Natural killer cell treated with Interleukin-12 subunit alpha and Interleukin-12 subunit beta and Interleukin-15 and Interleukin-18, amount 100 ng/mL, for 72 hours (primary cell): ENCODE measurements around the gene RPS2. TPM values are rescaled to one million over a fixed set of nuclear protein-coding genes. Genes with fewer than 3 reads are reported as not detected.
"Not testable (repeated sequence)": the region's sequence is repeated elsewhere in the genome, so short reads cannot be mapped to it uniquely, and the experiment has no call there.

Experiments
- ATAC-seq, 2 donors: fragments of 150-1000 bp; cut with Tn5 transposase in 1 of 2; sonication (Bioruptor Pico), chemical (Tn5 transposase) in 1 of 2; 2 replicates each; pipeline ENCODE4 v1.10.0; 2021
- DNase-seq: peaks from one replicate; pipeline ENCODE4 v3.0.0; 2022; ENCODE audit warnings: low spot score
- H3K27ac Mint-ChIP-seq, 2 donors: 1 replicate in 1 of 2; 2 replicates in 1 of 2; pipeline ENCODE4 v1.8.0; 2022; ENCODE audit warnings: mixed read lengths in 2 of 2, mild to moderate bottlenecking in 1 of 2, moderate library complexity in 1 of 2
- H3K27me3 Mint-ChIP-seq, 2 donors: 1 replicate in 1 of 2; 2 replicates in 1 of 2; pipeline ENCODE4 v1.8.0; 2022; ENCODE audit warnings: mixed read lengths in 2 of 2
- H3K36me3 Mint-ChIP-seq: one replicate; pipeline ENCODE4 v1.8.0; 2022; ENCODE audit warnings: mixed read lengths
- H3K4me1 Mint-ChIP-seq, 2 donors: 1 replicate in 1 of 2; 2 replicates in 1 of 2; pipeline ENCODE4 v1.8.0; 2022; ENCODE audit warnings: low read depth in 2 of 2, mixed read lengths in 2 of 2, mild to moderate bottlenecking in 1 of 2
- H3K4me3 Mint-ChIP-seq: one replicate; pipeline ENCODE4 v1.8.0; 2022; ENCODE audit warnings: mixed read lengths
- H3K9me3 Mint-ChIP-seq: 2 replicates; pipeline ENCODE4 v1.8.0; 2022; ENCODE audit warnings: mixed read lengths
- total RNA-seq, 2 donors: library from RNA; stranded (reverse); gene quantifications; one replicate each; pipeline ENCODE4 v1.2.3, GENCODE V29; 2022

Gene RPS2
- total RNA-seq, 2 donors from 2014 or later, result 2,056 to 2,952 TPM

GRCh38 chr16:1959269-1960039 is 5.2 kb downstream of the RPS2 start, which contains the start of gene NDUFB10:
NDUFB10 (plus strand) TSS chr16:1959538; CDS start chr16:1959625, 87 bp downstream.
- H3K4me3 Mint-ChIP-seq, result peak within 1 kb of the TSS; percentile 100
- DNase-seq (peak; percentile 95), ATAC-seq (peak; percentile 89 to 96)
- H3K27ac Mint-ChIP-seq, result peak within 1 kb of the TSS; percentile 89 to 94
- H3K36me3 Mint-ChIP-seq, result peaks cover 19% of the 10 kb centered on the region
- no peaks in the 10 kb centered on the region for H3K9me3 Mint-ChIP-seq
- H3K4me1 Mint-ChIP-seq, result peaks cover 28 to 32% of the 10 kb centered on the region in 2 donors
- no peaks in the 10 kb centered on the region for H3K27me3 Mint-ChIP-seq

DNA sequence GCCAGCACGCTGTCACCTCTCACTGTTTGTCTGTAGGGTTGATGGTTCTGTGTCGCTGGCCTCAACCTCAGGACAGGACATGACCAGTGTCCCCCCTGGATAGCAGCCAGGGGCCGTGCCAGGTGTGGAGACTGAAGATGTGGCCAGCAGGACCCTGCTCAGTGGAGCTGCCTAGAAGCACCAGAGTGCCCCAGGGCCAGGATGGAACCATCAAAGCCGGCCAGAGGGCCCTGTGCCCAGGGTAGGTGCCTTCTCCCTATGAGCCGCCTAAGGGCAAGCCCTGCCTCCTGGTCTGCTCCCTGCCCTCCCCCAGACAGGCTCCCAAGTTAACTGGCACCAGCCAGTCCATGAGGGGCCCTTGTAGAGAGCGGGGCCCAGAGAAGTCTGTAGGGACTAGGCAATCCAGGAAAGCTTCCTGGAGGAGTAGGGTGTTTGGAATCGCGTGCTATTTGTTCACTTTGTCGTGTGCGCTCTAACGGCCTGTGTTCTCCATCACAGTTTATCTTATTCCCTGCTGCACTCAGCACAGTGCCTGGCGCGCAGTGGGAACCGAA is 5.8 kb downstream of the RPS2 start:
- ATAC-seq, result peak in 1 of 2 donors; percentile 1
- peak overlapping the region; percentile 100 for H3K4me3 Mint-ChIP-seq
- H3K9me3 Mint-ChIP-seq, result no peaks in the 10 kb centered on the region
- no peak for DNase-seq
- peaks cover 24 to 27% of the 10 kb centered on the region in 2 donors for H3K4me1 Mint-ChIP-seq
- peak overlapping the region in 1 of 2 donors; percentile 94 for H3K27ac Mint-ChIP-seq
- peaks cover 16% of the 10 kb centered on the region for H3K36me3 Mint-ChIP-seq
- no peaks in the 10 kb centered on the region for H3K27me3 Mint-ChIP-seq

DNA sequence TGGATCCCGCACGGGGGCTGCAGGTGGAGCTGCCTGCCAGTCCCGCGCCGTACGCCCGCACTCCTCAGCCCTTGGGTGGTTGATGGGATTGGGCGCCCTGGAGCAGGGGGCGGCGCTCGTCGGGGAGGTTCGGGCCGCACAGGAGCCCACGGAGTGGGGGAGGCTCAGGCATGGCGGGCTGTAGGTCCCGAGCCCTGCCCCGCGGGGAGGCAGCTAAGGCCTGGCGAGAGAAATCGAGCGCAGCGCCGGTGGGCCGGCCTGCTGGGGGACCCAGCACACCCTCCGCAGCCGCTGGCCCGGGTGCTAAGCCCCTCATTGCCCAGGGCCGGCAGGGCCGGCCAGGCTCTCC is 6.5 kb downstream of the RPS2 start:
- DNase-seq, H3K27ac Mint-ChIP-seq: not testable (repeated sequence)

GRCh38 chr16:1957434-1958142 is 7.0 kb downstream of the RPS2 start:
- not testable (repeated sequence) for H3K9me3 Mint-ChIP-seq, ATAC-seq

More for the DNA sequence above, 6.5 kb downstream of the RPS2 start:
- not testable (repeated sequence) for ATAC-seq, H3K27me3 Mint-ChIP-seq, H3K4me3 Mint-ChIP-seq, H3K36me3 Mint-ChIP-seq, H3K9me3 Mint-ChIP-seq
- peaks cover 18 to 23% of the 10 kb centered on the region in 2 donors for H3K4me1 Mint-ChIP-seq

DNA sequence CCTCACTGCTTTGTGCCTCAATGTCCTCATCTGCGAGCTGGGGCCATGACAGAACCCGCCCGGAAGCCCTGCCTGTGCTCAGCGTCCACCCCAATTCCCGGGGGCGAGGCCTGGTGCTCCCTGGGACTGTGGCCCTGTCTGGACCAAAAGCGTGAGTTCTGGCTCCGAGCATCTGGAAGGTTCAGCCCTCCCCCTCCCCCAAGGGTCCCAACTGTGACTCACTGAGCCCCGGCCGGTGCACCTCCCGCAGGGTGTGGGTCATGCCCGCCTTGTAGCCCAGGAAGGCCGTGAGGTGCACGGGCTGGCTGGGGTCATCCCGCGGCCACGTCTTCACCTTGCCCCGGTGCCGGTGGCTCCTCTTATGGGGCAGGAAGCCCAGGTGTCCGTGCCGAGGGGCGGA is 10.9 kb downstream of the RPS2 start:
- Mint-ChIP-seq H3K27me3 (no peaks in the 10 kb centered on the region), H3K4me3 (no peak overlapping the region), H3K36me3 (no peaks in the 10 kb centered on the region), H3K27ac (no peak overlapping the region), H3K4me1 (no peaks in the 10 kb centered on the region), H3K9me3 (no peaks in the 10 kb centered on the region)
- ATAC-seq (no peak), DNase-seq (no peak)

More at GRCh38 chr16:1957434-1958142, 7.0 kb downstream of the RPS2 start:
- not testable (repeated sequence) for H3K27ac Mint-ChIP-seq, H3K4me3 Mint-ChIP-seq, DNase-seq, H3K36me3 Mint-ChIP-seq, H3K27me3 Mint-ChIP-seq
- peaks cover 14 to 20% of the 10 kb centered on the region in 2 donors for H3K4me1 Mint-ChIP-seq

DNA sequence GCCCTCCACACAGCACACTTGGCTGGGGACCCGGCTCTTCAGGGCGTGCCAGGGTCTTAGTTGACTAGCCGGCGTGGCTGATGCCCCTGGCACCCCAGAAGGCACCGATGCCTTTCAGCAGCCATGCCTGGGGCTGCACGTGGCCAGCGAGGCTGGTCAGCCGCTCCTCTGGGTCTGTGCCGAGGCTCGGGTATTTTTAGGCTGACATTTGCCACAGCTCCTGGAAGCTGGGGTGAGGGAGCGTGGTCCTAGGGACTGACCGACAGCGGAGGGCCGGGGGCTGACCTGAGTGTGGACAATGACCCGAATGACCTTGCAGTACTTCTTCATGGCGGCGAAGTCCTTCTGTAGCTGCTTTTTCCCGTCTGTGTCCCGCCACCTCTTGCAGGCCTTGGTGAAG is 14.1 kb downstream of the RPS2 start:
- Mint-ChIP-seq H3K4me3 (no peak overlapping the region), H3K27me3 (no peaks in the 10 kb centered on the region), H3K27ac (no peak overlapping the region), H3K36me3 (no peaks in the 10 kb centered on the region), H3K4me1 (no peaks in the 10 kb centered on the region), H3K9me3 (no peaks in the 10 kb centered on the region)
- ATAC-seq, result no peak
- no peak for DNase-seq

- no peak overlapping the region for H3K27ac Mint-ChIP-seq
- H3K36me3 Mint-ChIP-seq, result no peaks in the 10 kb centered on the region
- H3K9me3 Mint-ChIP-seq, result no peaks in the 10 kb centered on the region
- no peak for ATAC-seq
- no peaks in the 10 kb centered on the region for H3K4me1 Mint-ChIP-seq
- no peak for DNase-seq
- H3K27me3 Mint-ChIP-seq, result no peaks in the 10 kb centered on the region
- no peak overlapping the region for H3K4me3 Mint-ChIP-seq
Observed at GRCh38 chr16:1950047-1950446, 14.6 kb downstream of the RPS2 start.

DNA sequence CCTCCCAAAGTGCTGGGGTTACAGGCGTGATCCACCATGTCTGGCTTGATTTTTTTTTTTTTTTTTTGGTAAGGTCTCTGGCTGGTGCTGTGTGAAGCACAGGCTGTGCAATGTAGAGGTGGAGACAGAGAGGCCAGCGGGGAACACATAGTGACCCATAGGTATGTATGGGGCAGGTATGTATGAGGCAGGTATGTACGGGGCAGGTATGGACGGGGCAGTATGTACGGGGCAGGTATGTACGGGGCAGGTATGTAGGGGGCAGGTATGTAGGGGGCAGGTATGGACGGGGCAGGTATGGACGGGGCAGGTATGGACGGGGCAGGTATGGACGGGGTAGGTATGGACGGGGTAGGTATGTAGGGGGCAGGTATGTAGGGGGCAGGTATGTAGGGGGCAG is 15.1 kb downstream of the RPS2 start:
- no peaks in the 10 kb centered on the region for H3K27me3 Mint-ChIP-seq
- no peak for ATAC-seq
- H3K27ac Mint-ChIP-seq, result no peak overlapping the region
- H3K36me3 Mint-ChIP-seq, result no peaks in the 10 kb centered on the region
- DNase-seq, result no peak
- no peaks in the 10 kb centered on the region for H3K9me3 Mint-ChIP-seq
- H3K4me3 Mint-ChIP-seq, result no peak overlapping the region
- H3K4me1 Mint-ChIP-seq, result peaks cover under 1 to 2% of the 10 kb centered on the region in 2 donors

DNA sequence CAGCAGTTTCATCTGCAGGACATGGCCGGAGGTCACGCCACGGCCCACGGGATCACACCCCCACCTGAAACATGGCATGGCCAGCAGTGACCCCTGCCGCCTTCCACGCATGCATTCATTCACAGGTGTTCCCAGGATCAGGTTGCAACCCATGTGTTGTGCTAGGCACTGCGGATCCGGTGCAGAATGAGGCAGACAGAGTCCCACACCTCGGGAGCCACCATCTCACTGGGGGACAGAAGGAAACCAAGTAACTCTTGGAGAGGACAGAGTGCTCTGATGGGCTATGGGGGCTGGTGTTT is 17.3 kb downstream of the RPS2 start:
- DNase-seq (no peak), ATAC-seq (no peak)
- H3K4me3 Mint-ChIP-seq, result no peak overlapping the region
- peaks cover 10 to 17% of the 10 kb centered on the region in 2 donors for H3K4me1 Mint-ChIP-seq
- no peak overlapping the region for H3K27ac Mint-ChIP-seq
- H3K9me3 Mint-ChIP-seq, result no peaks in the 10 kb centered on the region
- no peaks in the 10 kb centered on the region for H3K27me3 Mint-ChIP-seq
- no peaks in the 10 kb centered on the region for H3K36me3 Mint-ChIP-seq

DNA sequence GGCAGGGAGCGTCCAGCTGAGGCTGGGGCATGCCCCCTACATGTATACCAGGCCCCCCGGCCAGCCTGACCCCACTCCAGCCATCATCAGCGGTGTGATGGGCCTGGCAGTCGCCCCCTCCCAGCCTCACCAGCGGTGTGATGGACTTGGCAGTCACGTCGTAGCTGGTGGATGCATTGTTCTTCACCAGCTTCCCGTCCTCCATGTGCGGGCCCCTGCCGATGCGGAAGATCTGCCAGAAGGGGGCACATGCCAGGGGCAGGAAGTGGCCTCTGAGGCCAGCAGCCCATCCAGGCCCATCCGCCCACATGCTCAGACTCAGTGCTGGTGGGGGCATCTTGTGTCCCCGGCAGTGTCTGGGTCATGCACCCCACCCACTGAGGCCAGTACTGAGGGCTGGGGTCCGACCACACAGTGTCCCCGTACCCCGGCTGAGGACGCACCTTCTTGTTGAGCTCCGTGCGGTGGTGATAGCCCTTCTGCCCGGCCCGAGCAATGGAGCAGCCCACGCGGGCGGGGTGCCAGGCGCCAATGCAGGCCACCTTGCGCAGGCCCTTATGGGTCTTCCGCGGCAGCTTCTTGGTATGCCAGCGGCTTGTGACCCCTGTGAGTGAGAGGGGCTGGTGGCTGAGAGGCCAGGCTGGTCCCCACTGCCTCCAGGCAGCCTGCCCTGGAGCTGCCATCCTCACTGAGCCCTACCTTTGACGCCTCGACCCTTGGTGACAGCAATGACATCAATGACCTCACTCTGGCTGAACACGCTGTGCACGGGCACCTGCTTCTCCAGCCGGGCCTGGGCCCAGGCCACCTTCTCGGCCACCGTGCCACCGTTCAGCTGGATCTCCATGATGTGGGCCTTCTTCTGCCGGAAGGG is 17.9 kb downstream of the RPS2 start:
- no peaks in the 10 kb centered on the region for H3K27me3 Mint-ChIP-seq
- ATAC-seq (no peak), DNase-seq (no peak)
- no peak overlapping the region for H3K27ac Mint-ChIP-seq
- no peaks in the 10 kb centered on the region for H3K9me3 Mint-ChIP-seq
- no peak overlapping the region for H3K4me3 Mint-ChIP-seq
- H3K4me1 Mint-ChIP-seq, result peaks cover 10 to 22% of the 10 kb centered on the region in 2 donors
- H3K36me3 Mint-ChIP-seq, result no peaks in the 10 kb centered on the region

DNA sequence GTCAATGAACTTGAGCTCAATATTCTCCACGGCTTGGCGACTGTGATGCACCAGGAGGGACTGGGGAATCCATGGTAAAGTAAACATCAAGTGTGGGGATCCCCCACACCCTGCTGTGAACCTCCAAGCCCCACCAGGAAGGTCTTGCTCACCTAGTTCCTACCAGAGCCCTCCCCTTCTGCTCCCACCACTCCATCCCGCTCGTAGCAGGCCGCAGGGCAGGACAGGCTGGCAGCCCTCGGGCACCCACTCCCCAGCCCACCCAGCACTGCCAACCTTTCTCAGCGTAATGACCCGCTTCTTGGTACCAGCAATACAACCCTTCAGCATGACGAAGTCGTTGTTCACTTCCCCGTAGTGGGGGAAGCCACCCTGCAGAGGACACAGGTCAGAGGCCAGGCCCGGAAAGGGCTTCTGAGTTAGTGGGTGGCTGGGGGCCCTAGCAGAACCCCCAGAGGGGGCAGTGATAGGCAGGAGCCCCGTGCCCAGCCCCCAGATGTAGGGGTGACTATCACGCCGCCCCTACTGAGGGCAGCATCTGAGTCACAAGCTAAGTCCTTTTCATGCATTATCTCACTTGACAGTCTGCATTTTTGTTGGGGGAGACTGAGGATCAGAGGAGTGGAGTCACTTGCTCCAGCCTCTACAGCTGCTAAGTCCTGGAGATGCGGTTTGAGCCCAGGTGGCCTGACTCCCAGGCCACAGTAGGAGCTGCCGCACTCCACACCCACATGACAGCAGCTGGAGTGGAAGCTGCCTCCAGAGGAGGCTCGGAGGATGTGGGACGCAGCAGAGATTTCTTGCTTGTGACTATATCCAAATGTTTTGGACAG is 18.9 kb downstream of the RPS2 start:
- no peaks in the 10 kb centered on the region for H3K27me3 Mint-ChIP-seq
- H3K9me3 Mint-ChIP-seq, result no peaks in the 10 kb centered on the region

GRCh38 chr16:1944612-1945199 is 19.9 kb downstream of the RPS2 start:
- Mint-ChIP-seq H3K9me3 (no peaks in the 10 kb centered on the region), H3K4me1 (peaks cover 13 to 23% of the 10 kb centered on the region in 2 donors), H3K4me3 (peak overlapping the region; percentile 87), H3K27ac (peak overlapping the region; percentile 77 to 88), H3K27me3 (no peaks in the 10 kb centered on the region), H3K36me3 (no peaks in the 10 kb centered on the region)
- ATAC-seq (no peak), DNase-seq (no peak)

More for the DNA sequence above, 18.9 kb downstream of the RPS2 start:
- Mint-ChIP-seq H3K4me3 (no peak overlapping the region), H3K4me1 (peaks cover 13 to 23% of the 10 kb centered on the region in 2 donors), H3K36me3 (no peaks in the 10 kb centered on the region), H3K27ac (no peak overlapping the region)
- ATAC-seq, result no peak
- DNase-seq, result no peak
